IMR-90 (cell line): Measurements from ENCODE around the gene MTG1. TPM values are rescaled to one million over a fixed set of nuclear protein-coding genes. Genes with fewer than 3 reads are reported as not detected.

Experiments
- ATAC-seq: fragments of 200-7000 bp; cut with Tn5 transposase; 2 replicates; pipeline ENCODE4 v1.9.1; 2020; ENCODE audit warnings: low read depth, mild to moderate bottlenecking, moderate library complexity
- BruUV-seq: library from RNA; stranded (reverse); fragments of 400-500 nt; replicated peaks from 2 replicates; lab custom pipeline; 2021; lab: Mats Ljungman, UMichigan
- CTCF ChIA-PET: fragments of 300-600 bp; formaldehyde crosslinking; extraction: SDS; loops from one replicate; lab custom pipeline; 2021; ENCODE audit warnings: antibody characterized with exemption; lab: Yijun Ruan, JAX
- POLR2A ChIA-PET: fragments of 300-600 bp; sonication (Branson Sonifier 250); formaldehyde crosslinking; loops from one replicate; lab custom pipeline; 2022; ENCODE audit warnings: antibody characterized with exemption; ENCODE audit not compliant: unreplicated experiment; lab: Charles Lee
- DNase-seq: peaks from one replicate; pipeline ENCODE4 v3.0.0; 2013
- H2AFZ ChIP-seq: replicated peaks from 2 replicates; pipeline ENCODE3; 2013; ENCODE audit warnings: low read length, mild to moderate bottlenecking; ENCODE audit not compliant: poor library complexity
- H2AK5ac ChIP-seq: 2 replicates; pipeline ENCODE4 v1.6.1; 2013; ENCODE audit warnings: low read depth, low read length, inconsistent platforms
- H2AK9ac ChIP-seq: replicated peaks from 2 replicates; pipeline ENCODE3; 2013; ENCODE audit warnings: mild to moderate bottlenecking, low read depth, low read length, moderate library complexity; ENCODE audit not compliant: poor library complexity
- H2BK120ac ChIP-seq: 2 replicates; pipeline ENCODE4 v1.6.1; 2013; ENCODE audit warnings: low read depth, low read length, inconsistent platforms
- H2BK15ac ChIP-seq: 3 replicates; pipeline ENCODE4 v1.6.1; 2013; ENCODE audit warnings: low read depth, low read length, inconsistent platforms
- H2BK20ac ChIP-seq: 2 replicates; pipeline ENCODE4 v1.6.1; 2013; ENCODE audit warnings: low read depth, mild to moderate bottlenecking, inconsistent platforms, low read length, moderate library complexity
- H2BK5ac ChIP-seq: 2 replicates; pipeline ENCODE4 v1.6.1; 2013; ENCODE audit warnings: mild to moderate bottlenecking, low read depth, low read length, inconsistent platforms; ENCODE audit not compliant: poor library complexity, severe bottlenecking
- H3K14ac ChIP-seq: replicated peaks from 2 replicates; pipeline ENCODE4 v1.6.1; 2013; ENCODE audit warnings: low read depth, low read length, inconsistent platforms
- H3K18ac ChIP-seq: 2 replicates; pipeline ENCODE4 v1.6.1; 2013; ENCODE audit warnings: low read depth, low read length, control low read depth
- H3K23ac ChIP-seq: 2 replicates; pipeline ENCODE4 v1.6.1; 2013; ENCODE audit warnings: low read depth, low read length, inconsistent platforms
- H3K27ac ChIP-seq: 2 replicates; pipeline ENCODE4 v1.5.1; 2013; ENCODE audit warnings: mild to moderate bottlenecking, control low read depth, low read length; ENCODE audit not compliant: insufficient read depth
- H3K27me3 ChIP-seq: 2 replicates; pipeline ENCODE4 v1.6.1; 2013; ENCODE audit warnings: low read length; ENCODE audit not compliant: control insufficient read depth, insufficient read depth
- H3K36me3 ChIP-seq: 2 replicates; pipeline ENCODE4 v1.6.1; 2013; ENCODE audit warnings: low read length, mixed read lengths; ENCODE audit not compliant: control insufficient read depth, insufficient read depth
- H3K4ac ChIP-seq: 2 replicates; pipeline ENCODE4 v1.6.1; 2013; ENCODE audit warnings: low read depth, low read length, inconsistent platforms
- H3K4me1 ChIP-seq: 2 replicates; pipeline ENCODE4 v1.6.1; 2013; ENCODE audit warnings: low read length, mixed read lengths; ENCODE audit not compliant: control insufficient read depth, insufficient read depth
- H3K4me2 ChIP-seq: 2 replicates; pipeline ENCODE4 v1.6.1; 2013; ENCODE audit warnings: low read depth, mild to moderate bottlenecking, control low read depth, low read length, moderate library complexity
- H3K4me3 ChIP-seq: 2 replicates; pipeline ENCODE4 v1.5.1; 2013; ENCODE audit warnings: low read depth, mild to moderate bottlenecking, control low read depth, low read length, moderate library complexity; ENCODE audit not compliant: insufficient read depth
- H3K56ac ChIP-seq: 2 replicates; pipeline ENCODE4 v1.6.1; 2013; ENCODE audit warnings: low read length, inconsistent platforms; ENCODE audit not compliant: insufficient read depth; ENCODE audit errors: extremely low read depth
- H3K79me1 ChIP-seq, 2 experiments: 2 replicates each; pipeline ENCODE4 v1.6.1; 2013; ENCODE audit warnings: low read length in 2 of 2, inconsistent platforms in 1 of 2, low read depth in 1 of 2
- H3K9ac ChIP-seq: 2 replicates; pipeline ENCODE4 v1.6.1; 2013; ENCODE audit warnings: low read depth, low read length, control low read depth
- H3K9me1 ChIP-seq: 2 replicates; pipeline ENCODE4 v1.6.1; 2013; ENCODE audit warnings: low read length, inconsistent platforms; ENCODE audit not compliant: insufficient read depth
- H3K9me3 ChIP-seq: 2 replicates; pipeline ENCODE4 v1.6.1; 2013; ENCODE audit warnings: low read length; ENCODE audit not compliant: control insufficient read depth, insufficient read depth
- H4K20me1 ChIP-seq: 2 replicates; pipeline ENCODE4 v1.6.1; 2013; ENCODE audit warnings: low read length, inconsistent platforms; ENCODE audit not compliant: insufficient read depth
- H4K5ac ChIP-seq: 2 replicates; pipeline ENCODE4 v1.6.1; 2013; ENCODE audit warnings: mild to moderate bottlenecking, low read depth, low read length, control low read depth
- H4K8ac ChIP-seq, 2 experiments: 2 replicates each; pipeline ENCODE4 v1.6.1; 2013; ENCODE audit warnings: low read depth in 2 of 2, low read length in 2 of 2, control low read depth in 1 of 2, inconsistent platforms in 1 of 2
- H4K91ac ChIP-seq: 2 replicates; pipeline ENCODE4 v1.6.1; 2013; ENCODE audit warnings: low read depth, low read length, inconsistent platforms; ENCODE audit not compliant: insufficient read depth
- BHLHE40 ChIP-seq: fragments of 150-350 bp; IDR thresholded peaks from 2 replicates; pipeline ENCODE4 v1.6.1; 2016; ENCODE audit warnings: mild to moderate bottlenecking, low read depth, low read length
- CHD1 ChIP-seq: IDR thresholded peaks from 2 replicates; pipeline ENCODE4 v1.6.1; 2012; ENCODE audit warnings: low read depth, low read length, improper control_type of control experiment
- MAFK ChIP-seq: IDR thresholded peaks from 2 replicates; pipeline ENCODE4 v1.6.1; 2012; ENCODE audit warnings: low read depth, low read length, improper control_type of control experiment
- MXI1 ChIP-seq: IDR thresholded peaks from 2 replicates; pipeline ENCODE4 v1.6.1; 2012; ENCODE audit warnings: low read depth, mild to moderate bottlenecking, low read length, moderate library complexity, borderline replicate concordance
- RFX5 ChIP-seq: IDR thresholded peaks from 2 replicates; pipeline ENCODE4 v1.8.0; 2012; ENCODE audit warnings: low read depth, mild to moderate bottlenecking, low read length, moderate library complexity
- SMC3 ChIP-seq: fragments of 150-350 bp; IDR thresholded peaks from 2 replicates; pipeline ENCODE4 v1.6.1; 2016; ENCODE audit warnings: low read depth, mild to moderate bottlenecking, antibody characterized with exemption, low read length, moderate library complexity
- WGBS, 2 experiments: methylation state at CpG; one replicate each; pipeline versions ENCODE4 v1.1.5 to v1.1.7; 2013; ENCODE audit warnings: missing lambda C conversion rate in 2 of 2; ENCODE audit not compliant: insufficient read length in 1 of 2; ENCODE audit errors: extremely low coverage in 2 of 2; 5-methylcytosine and 5-hydroxymethylcytosine counted together
- dilution Hi-C: fragments of 300-500 bp; cut with HindIII; formaldehyde crosslinking; loops from one replicate; pipeline ENCODE4 v1.14.3; 2018; ENCODE audit warnings: low sequenced_read_pairs; ENCODE audit not compliant: unreplicated experiment
- in situ Hi-C: fragments of 300-500 bp; cut with MboI; formaldehyde crosslinking; loops from 3 replicates; pipeline ENCODE4 v1.14.3; 2019; ENCODE audit warnings: low sequenced_read_pairs, inconsistent platforms, mixed read lengths
- intact Hi-C: fragments of 100-400 bp; cut with micrococcal nuclease; formaldehyde crosslinking; loops from 2 replicates; pipeline ENCODE4 v1.10.0; 2022
- polyA plus RNA-seq, 3 experiments: library from polyadenylated mRNA; depleted of rRNA; stranded (reverse); fragments of >200 nt; gene quantifications; 2 replicates each; pipeline ENCODE4 v1.2.3, GENCODE V29; 2012; ENCODE audit warnings: low replicate concordance in 1 of 3
- total RNA-seq: library from RNA; depleted of rRNA; stranded (reverse); fragments of >200 nt; gene quantifications from 2 replicates; pipeline ENCODE4 v1.2.3, GENCODE V29; 2012
- TF ChIP-seq, protein P1 (sequence below): fragments of 150-350 bp; IDR thresholded peaks from 2 replicates; pipeline ENCODE4 v1.6.1; 2016; ENCODE audit warnings: low read depth, mild to moderate bottlenecking, low read length, moderate library complexity, borderline replicate concordance
- TF ChIP-seq, protein P2 (sequence below): fragments of 150-350 bp; IDR thresholded peaks from 2 replicates; pipeline ENCODE4 v1.6.1; 2017; ENCODE audit warnings: mild to moderate bottlenecking, antibody characterized with exemption, low read length, low read depth
- TF ChIP-seq, protein P3 (sequence below): conservative IDR thresholded peaks from 2 replicates; pipeline ENCODE4 v1.5.1; 2012; ENCODE audit warnings: mild to moderate bottlenecking, low read depth, low read length, improper control_type of control experiment

The MTG1 gene
- total and polyA plus RNA-seq, 2 of the 4 experiments (the other 2 are of a cell fraction): 38.5 to 64.8 TPM

DNA sequence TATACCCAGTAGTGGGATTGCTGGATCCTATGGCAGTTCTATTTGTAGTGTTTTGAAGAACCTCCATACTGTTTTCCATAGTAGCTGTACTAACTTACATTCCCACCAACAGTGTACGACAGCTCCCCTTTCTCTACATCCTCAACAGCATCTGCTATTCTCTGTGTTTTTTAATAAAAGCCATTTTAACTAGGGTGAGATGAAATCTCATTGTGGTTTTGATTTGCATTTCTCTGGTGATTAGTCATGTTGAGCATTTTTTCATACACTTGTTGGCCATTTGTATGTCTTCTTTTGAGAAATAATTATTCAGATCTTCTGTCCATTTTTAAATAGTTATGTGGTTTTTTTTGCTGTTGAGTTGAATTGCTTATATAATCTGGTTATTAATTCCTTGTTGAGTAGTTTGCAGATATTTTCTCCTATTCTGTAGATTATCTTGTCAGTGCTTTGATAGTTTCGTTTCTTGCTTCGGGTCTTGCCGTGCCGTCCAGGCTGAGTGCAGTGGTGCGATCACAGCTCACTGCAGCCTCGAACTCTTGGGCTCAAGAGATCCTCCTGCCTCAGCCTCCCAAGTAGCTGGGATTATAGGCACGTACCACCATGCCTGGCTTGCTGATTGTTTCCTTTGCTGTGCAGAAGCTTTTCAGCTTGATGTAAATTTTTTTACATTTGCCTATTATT, 12.0 kb downstream of the MTG1 start:
- no peak overlapping the region for H2AK5ac ChIP-seq
- H3K4ac ChIP-seq: no peak overlapping the region
- no peak overlapping the region for H3K14ac ChIP-seq
- no peak overlapping the region for H2AK9ac ChIP-seq
- H4K8ac ChIP-seq: no peak overlapping the region
- H3K9me1 ChIP-seq: peaks cover 6% of the 10 kb centered on the region; the same call in 1 of the 2 replicates
- in situ Hi-C loops (no loop called here), intact Hi-C loops (no loop called here), dilution Hi-C loops (no loop called here)
- H3K4me3 ChIP-seq: no peak overlapping the region
- no CpG with 5 or more reads among the region's 8 CpGs for WGBS, 2 experiments
- H3K27me3 ChIP-seq: no peaks in the 10 kb centered on the region
- H2BK20ac ChIP-seq: no peak overlapping the region
- TF ChIP-seq, protein P1, sequence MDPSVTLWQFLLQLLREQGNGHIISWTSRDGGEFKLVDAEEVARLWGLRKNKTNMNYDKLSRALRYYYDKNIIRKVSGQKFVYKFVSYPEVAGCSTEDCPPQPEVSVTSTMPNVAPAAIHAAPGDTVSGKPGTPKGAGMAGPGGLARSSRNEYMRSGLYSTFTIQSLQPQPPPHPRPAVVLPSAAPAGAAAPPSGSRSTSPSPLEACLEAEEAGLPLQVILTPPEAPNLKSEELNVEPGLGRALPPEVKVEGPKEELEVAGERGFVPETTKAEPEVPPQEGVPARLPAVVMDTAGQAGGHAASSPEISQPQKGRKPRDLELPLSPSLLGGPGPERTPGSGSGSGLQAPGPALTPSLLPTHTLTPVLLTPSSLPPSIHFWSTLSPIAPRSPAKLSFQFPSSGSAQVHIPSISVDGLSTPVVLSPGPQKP: no peak
- TF ChIP-seq MXI1: no peak
- TF ChIP-seq MAFK: no peak
- TF ChIP-seq RFX5: no peak
- no peak for TF ChIP-seq SMC3
- TF ChIP-seq, protein P2, sequence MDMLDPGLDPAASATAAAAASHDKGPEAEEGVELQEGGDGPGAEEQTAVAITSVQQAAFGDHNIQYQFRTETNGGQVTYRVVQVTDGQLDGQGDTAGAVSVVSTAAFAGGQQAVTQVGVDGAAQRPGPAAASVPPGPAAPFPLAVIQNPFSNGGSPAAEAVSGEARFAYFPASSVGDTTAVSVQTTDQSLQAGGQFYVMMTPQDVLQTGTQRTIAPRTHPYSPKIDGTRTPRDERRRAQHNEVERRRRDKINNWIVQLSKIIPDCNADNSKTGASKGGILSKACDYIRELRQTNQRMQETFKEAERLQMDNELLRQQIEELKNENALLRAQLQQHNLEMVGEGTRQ: no peak
- TF ChIP-seq BHLHE40: no peak
- no peak for TF ChIP-seq CHD1
- TF ChIP-seq, protein P3, sequence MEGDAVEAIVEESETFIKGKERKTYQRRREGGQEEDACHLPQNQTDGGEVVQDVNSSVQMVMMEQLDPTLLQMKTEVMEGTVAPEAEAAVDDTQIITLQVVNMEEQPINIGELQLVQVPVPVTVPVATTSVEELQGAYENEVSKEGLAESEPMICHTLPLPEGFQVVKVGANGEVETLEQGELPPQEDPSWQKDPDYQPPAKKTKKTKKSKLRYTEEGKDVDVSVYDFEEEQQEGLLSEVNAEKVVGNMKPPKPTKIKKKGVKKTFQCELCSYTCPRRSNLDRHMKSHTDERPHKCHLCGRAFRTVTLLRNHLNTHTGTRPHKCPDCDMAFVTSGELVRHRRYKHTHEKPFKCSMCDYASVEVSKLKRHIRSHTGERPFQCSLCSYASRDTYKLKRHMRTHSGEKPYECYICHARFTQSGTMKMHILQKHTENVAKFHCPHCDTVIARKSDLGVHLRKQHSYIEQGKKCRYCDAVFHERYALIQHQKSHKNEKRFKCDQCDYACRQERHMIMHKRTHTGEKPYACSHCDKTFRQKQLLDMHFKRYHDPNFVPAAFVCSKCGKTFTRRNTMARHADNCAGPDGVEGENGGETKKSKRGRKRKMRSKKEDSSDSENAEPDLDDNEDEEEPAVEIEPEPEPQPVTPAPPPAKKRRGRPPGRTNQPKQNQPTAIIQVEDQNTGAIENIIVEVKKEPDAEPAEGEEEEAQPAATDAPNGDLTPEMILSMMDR: no peak
- POLR2A ChIA-PET: no interaction called here
- no peak overlapping the region for H4K91ac ChIP-seq
- H3K79me1 ChIP-seq: peaks cover 22 to 40% of the 10 kb centered on the region in 2 experiments
- ATAC-seq: peak; percentile 79
- peaks cover 8% of the 10 kb centered on the region for H4K20me1 ChIP-seq
- DNase-seq: peak; percentile 36
- peak overlapping the region; percentile 22; the same call in 1 of the 2 replicates for H3K4me2 ChIP-seq
- H3K9me3 ChIP-seq: peaks cover 2% of the 10 kb centered on the region
- no peak overlapping the region for H2BK5ac ChIP-seq
- H3K27ac ChIP-seq: no peak overlapping the region
- no peak overlapping the region for H3K18ac ChIP-seq
- peaks cover 43% of the 10 kb centered on the region for H3K36me3 ChIP-seq
- no TSS peak for BruUV-seq
- no peak overlapping the region for H2BK15ac ChIP-seq
- CTCF ChIA-PET: interaction anchor here (0.6 kb wide), 1 partner anchor 22 kb away, joined by 4 read pairs; no protein-coding TSS in a partner anchor
- H3K9ac ChIP-seq: no peak overlapping the region
- H2BK120ac ChIP-seq: no peak overlapping the region
- H3K56ac ChIP-seq: no peak overlapping the region
- no peak overlapping the region for H4K5ac ChIP-seq
- H3K23ac ChIP-seq: no peak overlapping the region
- peaks cover 4% of the 10 kb centered on the region; the same call in 1 of the 2 replicates for H3K4me1 ChIP-seq
- H2AFZ ChIP-seq: no peak overlapping the region
